GM18505 (cell line): ENCODE data around the gene NPTXR.

Experiments
- ATAC-seq: cut with Tn5 transposase; IDR thresholded peaks from one replicate; pipeline ENCODE4 v1.9.1; 2021; ENCODE audit not compliant: unreplicated experiment
- POLR2A ChIP-seq: IDR thresholded peaks from 4 replicates; pipeline ENCODE4 v1.6.1; 2011; ENCODE audit warnings: borderline replicate concordance; ENCODE audit not compliant: insufficient read depth, insufficient read length; ENCODE audit errors: extremely low read depth

Gene NPTXR

DNA sequence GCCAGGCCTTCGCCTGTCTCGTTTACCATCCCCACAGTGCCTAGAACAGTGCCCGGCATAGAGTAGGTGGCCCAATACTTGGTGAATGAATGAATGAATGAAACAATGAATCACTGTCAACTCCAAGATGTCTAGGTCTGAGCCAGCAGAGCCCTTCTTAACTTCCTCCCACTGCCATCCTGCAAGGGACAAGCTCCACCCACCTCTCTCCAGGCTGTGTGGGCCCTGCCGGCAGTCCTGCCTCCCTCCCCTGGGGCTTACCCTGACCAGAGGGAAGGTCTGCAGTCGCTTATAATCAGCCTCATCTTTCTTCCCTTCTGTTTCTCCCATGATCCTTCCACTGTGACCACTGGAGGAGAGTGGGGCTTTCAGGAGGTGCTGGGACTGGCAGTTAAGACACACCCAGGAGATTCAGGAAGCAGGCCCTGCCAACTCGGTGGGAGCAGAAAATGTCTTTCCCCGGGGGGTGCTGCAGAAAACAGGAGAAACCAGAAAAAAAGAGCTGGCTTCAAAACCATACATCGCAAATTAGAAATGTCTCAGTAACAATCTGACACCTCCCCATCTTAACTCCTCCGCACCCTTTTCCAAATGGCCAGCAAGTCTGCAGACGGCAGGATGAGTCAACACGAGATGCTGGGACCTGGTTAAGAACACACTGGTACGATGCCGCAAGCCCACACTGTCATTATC is 61.3 kb downstream of the NPTXR start:
- no peak for TF ChIP-seq POLR2A
- no peak for ATAC-seq

DNA sequence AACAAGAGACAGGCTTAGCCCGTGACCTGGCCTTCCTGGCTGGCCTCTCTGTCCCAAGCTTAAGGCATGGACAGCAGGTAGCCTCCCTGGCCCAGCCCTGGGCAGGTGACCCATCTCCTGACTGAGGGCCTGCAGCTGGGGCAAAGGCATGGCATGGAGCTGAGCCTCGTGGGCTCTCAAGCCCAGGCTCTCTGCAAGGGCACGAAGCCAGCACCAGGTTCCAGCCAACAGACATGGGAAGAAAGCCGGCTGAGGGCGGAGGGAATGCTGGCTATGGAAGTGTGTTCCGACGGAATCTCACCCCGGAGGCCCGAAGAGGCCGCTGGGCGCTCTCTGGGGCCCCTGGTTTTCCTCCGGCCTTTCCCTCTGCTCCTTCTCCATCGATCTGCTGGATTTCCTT is 62.8 kb downstream of the NPTXR start:
- no peak for TF ChIP-seq POLR2A
- no peak for ATAC-seq

DNA sequence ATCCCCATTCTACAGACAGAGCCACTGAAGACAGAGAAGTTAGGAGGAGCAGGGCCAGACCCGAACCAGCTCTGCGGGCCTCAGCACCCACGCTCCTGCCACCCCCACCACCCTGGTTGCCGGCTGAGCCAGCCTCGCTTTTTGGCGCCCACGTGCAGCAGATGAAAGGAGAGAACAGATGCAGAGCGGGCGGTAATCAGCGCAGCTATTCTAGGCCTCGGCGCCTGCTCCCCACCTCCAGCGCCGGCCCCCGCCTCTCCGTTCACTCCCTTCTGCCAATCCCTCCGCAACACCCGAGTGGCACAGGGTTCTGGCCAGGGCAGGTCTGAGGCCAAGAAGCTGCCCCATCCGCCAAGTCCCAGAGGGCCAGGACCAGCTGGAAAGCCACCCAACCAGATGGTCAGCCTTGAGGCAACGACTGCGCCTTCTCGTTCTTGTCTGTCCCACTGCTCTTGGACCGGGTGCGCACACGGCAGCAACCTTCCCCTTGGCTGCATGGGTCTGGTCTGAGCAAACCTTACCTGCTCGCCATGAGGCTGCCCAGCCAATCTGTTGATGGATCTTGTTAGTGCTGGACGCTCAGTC is 66.6 kb downstream of the NPTXR start:
- TF ChIP-seq POLR2A, result no peak
- ATAC-seq, result no peak

DNA sequence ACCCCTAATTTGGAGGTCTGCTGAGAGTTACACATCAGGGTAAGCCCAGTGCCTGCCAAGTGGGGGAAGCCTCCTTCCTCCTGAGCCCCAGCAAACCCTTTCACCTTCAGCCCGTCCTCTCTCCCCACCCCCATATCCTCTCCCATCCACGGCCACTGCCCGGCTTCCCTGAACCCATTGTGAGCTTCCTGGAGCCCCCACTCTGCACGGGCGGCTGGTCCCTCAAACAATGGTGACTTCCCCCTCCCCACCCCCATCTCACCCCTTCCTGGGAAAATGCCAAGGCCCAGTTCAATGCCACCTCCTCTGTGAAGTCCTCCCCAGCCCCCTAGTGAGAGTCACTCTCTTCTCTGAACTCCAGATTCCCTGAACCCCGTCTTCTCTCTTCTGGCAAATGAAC is 67.7 kb downstream of the NPTXR start:
- TF ChIP-seq POLR2A, result no peak
- no peak for ATAC-seq

DNA sequence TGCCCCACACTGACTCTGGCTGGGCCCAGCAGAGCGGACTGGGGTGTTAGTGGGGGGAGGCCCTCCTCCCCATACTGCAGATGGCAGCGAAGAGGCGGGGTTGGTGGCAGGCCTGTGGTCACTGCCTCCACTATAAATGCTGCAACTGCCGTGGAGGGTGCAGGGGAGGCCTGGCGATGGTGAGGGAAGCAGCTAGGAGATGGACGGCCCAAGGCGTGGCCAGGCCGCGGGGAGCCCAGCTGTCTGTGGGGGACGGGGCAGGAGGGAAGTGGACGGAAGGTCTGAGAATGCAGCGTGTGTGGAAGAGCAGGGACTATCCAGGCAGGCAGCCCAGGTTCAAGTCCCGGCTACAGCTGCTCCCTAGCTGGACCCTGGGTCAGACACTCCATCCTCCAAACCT is 68.2 kb downstream of the NPTXR start:
- no peak for ATAC-seq
- no peak for TF ChIP-seq POLR2A

- no peak for TF ChIP-seq POLR2A
- ATAC-seq, result no peak
These were observed 69.2 kb downstream of the NPTXR start for GRCh38 chr22:38774496-38775166.

DNA sequence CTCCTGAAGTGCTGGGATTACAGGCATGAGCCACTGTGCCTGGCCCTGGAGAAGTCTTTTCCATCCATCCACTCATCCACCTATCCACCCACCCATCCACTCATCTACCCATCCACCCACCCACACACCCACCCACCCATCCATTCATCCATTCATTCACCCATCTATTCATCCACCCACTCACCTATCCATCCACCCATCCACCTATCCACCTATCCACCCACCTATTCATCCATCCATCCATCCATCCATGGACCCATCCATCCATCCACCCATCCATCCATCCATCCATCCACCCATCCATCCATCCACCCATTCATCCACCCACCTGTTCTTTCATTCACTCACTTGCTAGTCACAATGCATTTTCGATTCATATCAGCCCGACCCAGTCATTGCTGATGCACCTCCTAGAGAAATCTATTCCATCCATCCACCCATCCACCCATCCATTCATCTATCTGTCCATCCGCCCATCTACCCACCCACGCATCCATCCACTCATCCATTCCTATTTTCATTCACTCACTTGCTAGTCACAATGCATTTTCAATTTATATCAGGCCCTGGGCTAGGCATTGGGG is 70.4 kb downstream of the NPTXR start:
- ATAC-seq, result no peak
- TF ChIP-seq POLR2A, result no peak

DNA sequence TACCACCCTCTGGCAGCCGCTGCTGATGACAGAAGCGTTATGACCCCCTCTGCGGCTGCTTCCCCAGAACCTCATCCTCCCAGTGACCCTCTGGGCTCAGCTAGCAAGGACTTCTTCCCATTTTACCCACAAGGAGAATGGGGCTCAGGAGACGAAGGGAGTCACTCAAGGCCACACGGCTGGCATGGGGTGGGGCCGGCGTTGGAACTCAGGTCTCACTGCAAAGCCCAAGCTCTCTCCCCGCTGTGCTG is 71.3 kb downstream of the NPTXR start:
- ATAC-seq, result no peak
- TF ChIP-seq POLR2A, result no peak

- TF ChIP-seq POLR2A, result no peak
- no peak for ATAC-seq
These were observed 73.4 kb downstream of the NPTXR start for GRCh38 chr22:38770257-38770949.
